NCI-H2171 treated with DMSO at 0.1 percent for 48 hours (cell line): ENCODE data around the gene SCT.

ENCODE experiments used
- DNase-seq: peaks from one replicate; lab custom pipeline; 2025; lab: John Stamatoyannopoulos, UW

The SCT gene

GRCh38 chr11:609341-609811 is 17.6 kb downstream of the SCT start:
- DNase-seq = no peak

DNA sequence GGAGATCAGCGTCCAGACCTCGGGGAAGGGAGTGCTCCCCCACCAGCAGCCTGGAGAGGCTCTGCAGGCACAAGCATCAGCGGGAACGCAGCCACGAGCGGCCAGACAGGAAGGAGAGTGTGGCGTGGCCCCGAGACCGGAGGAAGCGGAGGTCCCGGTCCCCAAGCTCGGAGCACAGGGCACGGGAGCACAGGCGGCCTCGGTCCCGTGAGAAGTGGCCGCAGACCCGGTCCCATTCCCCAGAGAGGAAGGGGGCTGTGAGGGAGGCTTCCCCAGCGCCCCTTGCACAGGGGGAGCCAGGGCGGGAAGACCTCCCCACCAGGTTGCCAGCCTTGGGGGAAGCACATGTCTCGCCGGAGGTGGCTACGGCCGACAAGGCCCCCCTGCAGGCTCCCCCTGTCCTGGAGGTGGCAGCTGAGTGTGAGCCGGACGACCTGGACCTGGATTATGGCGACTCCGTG is 18.2 kb downstream of the SCT start:
- DNase-seq = no peak

DNA sequence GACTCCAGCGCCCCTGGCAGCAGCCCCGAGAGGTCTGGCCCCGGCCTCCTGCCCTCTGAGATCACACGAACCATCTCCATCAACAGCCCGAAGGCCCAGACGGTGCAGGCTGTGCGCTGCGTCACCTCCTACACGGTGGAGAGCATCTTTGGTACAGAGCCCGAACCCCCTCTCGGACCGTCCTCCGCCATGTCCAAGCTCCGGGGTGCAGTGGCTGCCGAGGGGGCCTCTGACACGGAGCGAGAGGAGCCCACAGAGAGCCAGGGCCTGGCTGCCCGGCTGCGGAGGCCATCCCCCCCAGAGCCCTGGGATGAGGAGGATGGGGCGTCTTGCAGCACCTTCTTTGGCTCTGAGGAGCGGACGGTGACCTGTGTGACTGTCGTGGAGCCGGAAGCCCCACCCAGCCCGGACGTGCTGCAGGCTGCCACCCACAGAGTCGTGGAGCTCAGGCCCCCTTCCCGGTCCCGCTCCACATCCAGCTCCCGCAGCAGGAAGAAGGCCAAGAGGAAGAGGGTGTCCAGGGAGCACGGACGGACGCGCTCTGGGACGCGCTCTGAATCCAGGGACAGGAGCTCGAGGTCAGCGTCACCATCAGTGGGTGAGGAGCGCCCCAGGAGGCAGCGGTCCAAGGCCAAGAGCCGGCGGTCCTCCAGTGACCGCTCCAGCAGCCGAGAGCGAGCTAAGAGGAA is 18.9 kb downstream of the SCT start:
- DNase-seq = no peak

GRCh38 chr11:607020-607780 is 19.8 kb downstream of the SCT start:
- no peak for DNase-seq

GRCh38 chr11:606245-606644 is 20.7 kb downstream of the SCT start:
- DNase-seq = no peak

GRCh38 chr11:605286-606129 is 21.5 kb downstream of the SCT start:
- no peak for DNase-seq

DNA sequence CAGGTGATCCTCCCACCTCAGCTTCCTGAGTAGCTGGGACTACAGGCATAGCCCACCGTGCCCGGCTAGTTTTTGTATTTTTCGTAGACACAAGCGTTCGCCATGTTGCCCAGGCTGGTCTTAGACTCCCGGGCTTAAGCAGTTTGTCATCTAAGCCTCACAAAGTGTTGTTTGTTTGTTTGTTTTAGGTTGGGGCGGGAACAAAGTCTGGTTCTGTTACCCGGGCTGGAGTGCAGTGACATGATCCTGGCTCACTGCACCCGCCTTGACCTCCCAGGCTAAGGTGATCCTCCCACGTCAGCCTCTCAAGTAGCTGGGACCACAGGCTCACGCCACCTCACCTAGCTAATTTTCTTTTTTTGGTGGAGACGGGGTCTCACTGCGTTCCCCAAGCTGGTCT is 23.8 kb downstream of the SCT start:
- DNase-seq = no peak

DNA sequence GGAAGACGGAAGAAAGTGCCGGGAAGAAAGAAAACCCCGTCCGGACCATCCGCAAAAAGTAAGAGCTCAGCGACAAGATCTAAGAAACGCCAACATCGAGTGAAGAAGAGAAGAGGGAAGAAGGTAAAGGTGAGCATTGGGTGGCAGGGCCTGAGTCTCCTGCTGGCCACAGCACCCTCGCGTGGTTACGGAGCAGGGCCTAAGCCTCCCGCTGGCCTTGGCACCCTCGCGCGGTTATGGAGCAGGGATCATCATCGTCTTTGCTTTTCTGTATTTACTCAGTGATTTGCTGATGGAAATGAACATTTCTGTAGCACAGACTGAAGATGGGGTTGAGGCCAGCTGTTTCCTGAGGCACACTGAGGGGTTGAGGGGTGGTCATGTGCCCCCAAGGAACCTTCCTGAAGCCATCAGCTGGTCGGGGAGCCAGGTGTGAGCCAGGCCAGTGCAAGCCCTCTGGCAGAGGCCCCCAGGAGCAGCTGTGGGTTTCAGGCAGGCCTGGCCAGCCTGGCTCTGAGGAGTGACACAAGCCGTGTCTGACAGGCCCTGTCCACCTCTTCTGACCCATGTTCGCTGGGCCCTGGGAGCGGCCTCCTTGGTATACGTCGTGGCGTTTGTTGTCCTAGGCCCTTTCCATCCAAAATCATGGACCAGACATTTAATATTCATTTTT is 25.3 kb downstream of the SCT start:
- no peak for DNase-seq

- DNase-seq = no peak
Measured at GRCh38 chr11:598005-598680, 28.8 kb downstream of the SCT start.

DNA sequence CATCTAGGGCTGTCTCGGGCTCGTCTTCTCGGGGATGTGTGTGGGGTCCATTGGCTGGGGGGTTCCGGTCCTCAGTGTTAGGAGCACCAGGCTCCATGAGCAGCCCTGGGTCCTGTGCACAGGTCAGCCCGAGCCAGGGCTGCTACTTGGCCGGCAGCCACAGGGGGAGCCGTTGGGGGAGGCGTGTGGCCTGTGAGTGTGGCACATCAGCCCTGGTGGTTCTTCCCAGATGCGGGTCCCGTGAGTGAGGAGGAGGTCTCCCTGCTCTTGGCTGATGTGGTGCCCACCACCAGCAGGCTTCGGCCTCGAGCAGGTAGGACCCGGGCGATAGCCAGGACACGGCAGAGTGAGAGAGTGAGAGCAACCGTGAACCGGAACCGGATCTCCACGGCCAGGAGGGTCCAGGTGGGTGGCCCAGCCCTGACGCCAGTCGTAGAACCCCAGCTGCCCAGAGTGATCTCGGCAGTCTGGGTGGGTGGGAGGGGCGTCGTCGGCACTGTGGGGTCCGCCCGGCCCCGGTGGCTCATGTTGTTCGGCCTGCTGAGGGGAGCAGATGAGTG is 29.7 kb downstream of the SCT start:
- DNase-seq = no peak

DNA sequence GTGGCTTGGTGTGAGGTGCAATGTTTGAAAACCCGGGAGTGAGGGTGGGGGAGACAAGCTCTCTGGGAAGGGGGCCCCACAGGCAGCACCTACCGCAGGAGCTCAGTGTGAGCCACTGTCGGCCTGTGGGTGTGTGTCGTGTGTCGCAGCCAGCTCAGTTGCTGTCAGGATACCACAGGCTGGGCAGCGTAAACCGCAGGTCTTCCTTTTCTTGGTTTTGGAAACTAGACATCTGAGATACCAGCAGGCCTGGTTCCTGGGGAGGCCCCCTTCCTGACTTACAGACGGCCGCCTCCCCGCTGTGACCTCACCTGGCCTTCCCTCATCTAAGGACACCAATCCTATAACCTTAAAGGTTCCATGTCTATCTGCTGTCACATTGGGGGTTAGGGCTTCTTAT is 30.6 kb downstream of the SCT start:
- no peak for DNase-seq

GRCh38 chr11:595400-595799 is 31.6 kb downstream of the SCT start:
- DNase-seq = no peak

DNA sequence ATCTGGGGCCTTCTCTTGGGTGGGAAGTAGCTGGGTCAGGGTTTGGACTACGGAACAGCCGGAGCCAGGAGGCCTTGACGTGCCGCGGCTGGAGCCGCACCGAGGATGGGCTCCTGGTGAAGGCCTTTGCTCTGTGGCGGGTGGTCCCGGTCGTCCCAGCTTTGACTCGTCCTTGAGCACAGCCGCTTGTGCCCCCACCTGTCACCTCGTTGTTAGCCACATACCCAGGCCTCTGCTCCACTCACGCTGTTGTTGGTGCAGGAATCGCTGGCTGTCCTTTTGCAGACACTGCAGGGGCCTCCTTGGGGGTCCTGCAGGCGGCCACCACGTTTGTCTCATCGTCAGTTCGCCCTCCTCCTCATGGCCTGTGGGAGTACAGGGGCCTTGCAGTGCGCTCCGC is 33.6 kb downstream of the SCT start:
- no peak for DNase-seq

DNA sequence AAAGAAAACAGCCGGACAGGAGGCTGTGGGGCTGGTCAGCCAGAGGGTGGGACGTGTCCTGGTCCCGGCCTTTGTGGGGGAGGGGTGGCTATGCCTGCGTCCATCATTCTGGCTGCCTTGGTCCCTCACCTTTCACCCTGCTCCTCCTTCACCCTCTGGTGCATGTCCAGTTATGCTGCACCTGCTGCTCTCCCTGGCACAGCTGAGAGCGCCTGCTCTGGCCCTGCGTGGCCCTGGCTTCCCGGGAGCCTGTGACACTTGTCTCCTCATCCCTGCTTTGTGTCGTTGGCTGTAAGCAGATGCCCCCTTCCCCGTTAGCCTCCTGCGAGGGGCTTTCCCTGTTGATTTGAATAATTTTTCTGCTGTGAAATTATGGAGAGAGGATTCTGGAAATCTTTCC is 34.1 kb downstream of the SCT start:
- DNase-seq = no peak

- DNase-seq = no peak
Measured at GRCh38 chr11:592501-592900, 34.5 kb downstream of the SCT start.

GRCh38 chr11:590997-591396 is 36.0 kb downstream of the SCT start:
- no peak for DNase-seq

- no peak for DNase-seq
Measured at GRCh38 chr11:589798-590197, 37.2 kb downstream of the SCT start.

DNA sequence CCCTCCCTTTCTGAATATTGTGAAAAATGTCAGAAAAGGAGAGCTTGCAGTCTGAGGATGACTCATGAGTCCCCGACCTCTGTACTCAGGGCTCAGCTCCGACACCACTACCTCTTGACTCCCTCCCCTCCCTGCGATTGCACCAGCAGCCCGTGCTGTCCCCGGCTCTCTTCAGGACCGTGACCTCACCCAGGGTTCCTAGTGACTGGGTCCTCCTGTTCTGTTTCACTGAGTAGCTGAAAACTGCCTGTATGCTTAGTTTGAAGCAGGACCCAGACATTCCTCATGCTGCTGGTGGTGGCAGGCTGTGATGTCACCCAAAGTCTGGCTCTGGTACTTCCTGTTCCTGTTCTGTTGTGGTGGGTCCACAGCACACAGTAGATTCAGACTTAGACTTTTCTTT is 39.0 kb downstream of the SCT start:
- DNase-seq = no peak

- DNase-seq = no peak
Measured at GRCh38 chr11:587546-587945, 39.4 kb downstream of the SCT start.

- DNase-seq = no peak
Measured at GRCh38 chr11:586376-587316, 40.3 kb downstream of the SCT start.
